Spinal cord (tissue), 10 donors: ENCODE data around the gene SCRT2. TPM values are rescaled to one million over a fixed set of nuclear protein-coding genes. Genes with fewer than 3 reads are reported as not detected.
"Not testable (repeated sequence)": the region's sequence is repeated elsewhere in the genome, so short reads cannot be mapped to it uniquely, and the experiment has no call there.

Source experiments
- DNase-seq, 6 donors: peaks; one replicate each; pipeline versions ENCODE4 v3.0.0 to v3.0.0-alpha.2; 2013 to 2015; ENCODE audit warnings: low spot score in 6 of 6, low read depth in 4 of 6
- H3K27ac ChIP-seq: one replicate; pipeline ENCODE4 v1.5.1; 2013; ENCODE audit warnings: low read depth, low read length, control low read depth
- H3K27me3 ChIP-seq: one replicate; pipeline ENCODE4 v1.6.1; 2013; ENCODE audit warnings: low read length; ENCODE audit not compliant: control insufficient read depth, insufficient read depth
- H3K36me3 ChIP-seq: one replicate; pipeline ENCODE4 v1.6.1; 2013; ENCODE audit warnings: low read length; ENCODE audit not compliant: control insufficient read depth, insufficient read depth
- H3K4me1 ChIP-seq: one replicate; pipeline ENCODE4 v1.6.1; 2013; ENCODE audit warnings: low read length; ENCODE audit not compliant: control insufficient read depth, insufficient read depth
- H3K4me3 ChIP-seq: one replicate; pipeline ENCODE4 v1.5.1; 2013; ENCODE audit warnings: low read depth, low read length, control low read depth
- H3K9me3 ChIP-seq: one replicate; pipeline ENCODE4 v1.6.1; 2013; ENCODE audit warnings: low read length; ENCODE audit not compliant: control insufficient read depth, insufficient read depth
- whole genome bisulfite sequencing: methylation state at CpG from one replicate; pipeline ENCODE4 v1.1.5; 2013; ENCODE audit warnings: missing lambda C conversion rate; ENCODE audit not compliant: insufficient coverage; 5-methylcytosine and 5-hydroxymethylcytosine counted together
- polyA plus RNA-seq, 2 donors: library from polyadenylated mRNA; unstranded; fragments of 120-200 nt; gene quantifications; one replicate each; pipeline ENCODE4 v1.2.1, GENCODE V29; 2013; ENCODE audit not compliant: insufficient read length in 2 of 2
- total RNA-seq, 2 donors: library from RNA; depleted of rRNA in 1 of 2; stranded (reverse); fragments of 120-200 nt in 1 of 2; fragments of >200 nt in 1 of 2; gene quantifications; one replicate each; pipeline versions ENCODE4 v1.2.3 to v1.2.4, GENCODE V29; 2013 to 2014
- donor health status: healthy.

Gene SCRT2
- total and polyA plus RNA-seq, 4 donors: 0.40 to 9.8 (median 4.4) TPM

- Histone ChIP-seq H3K4me1 (peaks cover 26% of the 10 kb centered on the region), H3K27ac (no peak overlapping the region), H3K27me3 (no peaks in the 10 kb centered on the region), H3K36me3 (no peaks in the 10 kb centered on the region), H3K4me3 (no peak overlapping the region), H3K9me3 (no peaks in the 10 kb centered on the region)
- WGBS: 83% methylated on average over 8 of the region's 8 CpGs
- no peak for DNase-seq
Observed at GRCh38 chr20:703426-703825, 27.8 kb upstream of the SCRT2 start.

DNA sequence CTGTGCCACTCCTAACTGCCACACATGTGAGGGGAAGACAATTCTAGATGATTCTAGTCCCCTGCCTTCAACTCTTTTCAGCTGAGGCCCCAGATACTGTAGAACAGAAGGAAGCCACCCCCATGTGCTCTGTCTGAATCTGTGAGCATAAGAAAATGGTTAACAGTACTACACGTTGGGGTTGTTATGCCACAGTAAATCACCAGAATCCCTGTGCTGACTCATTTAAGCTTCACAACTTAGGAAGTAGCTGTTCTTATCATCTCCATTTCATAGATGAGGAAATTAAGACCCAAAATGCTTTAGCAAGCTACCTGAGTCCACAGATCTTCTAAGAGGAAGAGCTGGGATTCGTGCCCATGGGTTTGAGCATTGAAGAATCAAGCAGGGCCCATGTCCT is 27.4 kb upstream of the SCRT2 start:
- 56% methylated on average over 2 of the region's 2 CpGs for WGBS
- H3K4me1 ChIP-seq: peaks cover 25% of the 10 kb centered on the region
- no peak for DNase-seq
- H3K36me3 ChIP-seq: no peaks in the 10 kb centered on the region
- no peak overlapping the region for H3K27ac ChIP-seq
- H3K9me3 ChIP-seq: no peaks in the 10 kb centered on the region
- H3K4me3 ChIP-seq: no peak overlapping the region
- H3K27me3 ChIP-seq: no peaks in the 10 kb centered on the region

GRCh38 chr20:701401-702129 is 26.0 kb upstream of the SCRT2 start:
- peaks cover 15% of the 10 kb centered on the region for H3K4me1 ChIP-seq
- DNase-seq: peak in 1 of 6 donors; percentile 77
- H3K9me3 ChIP-seq: no peaks in the 10 kb centered on the region
- no peaks in the 10 kb centered on the region for H3K27me3 ChIP-seq
- 31% methylated on average over 3 of the region's 6 CpGs for WGBS
- no peak overlapping the region for H3K4me3 ChIP-seq
- H3K27ac ChIP-seq: no peak overlapping the region
- H3K36me3 ChIP-seq: no peaks in the 10 kb centered on the region

- peak in 2 of 6 donors; percentile 76 to 78 for DNase-seq
- Histone ChIP-seq H3K36me3 (no peaks in the 10 kb centered on the region), H3K27ac (no peak overlapping the region), H3K4me3 (no peak overlapping the region), H3K27me3 (no peaks in the 10 kb centered on the region), H3K4me1 (peaks cover 15% of the 10 kb centered on the region), H3K9me3 (no peaks in the 10 kb centered on the region)
- WGBS: 28% methylated on average over 10 of the region's 10 CpGs
Observed at GRCh38 chr20:699811-700338, 24.3 kb upstream of the SCRT2 start.

GRCh38 chr20:699342-699741 is 23.7 kb upstream of the SCRT2 start:
- no peak overlapping the region for H3K4me3 ChIP-seq
- no peak overlapping the region for H3K27ac ChIP-seq
- H3K9me3 ChIP-seq: no peaks in the 10 kb centered on the region
- H3K4me1 ChIP-seq: peaks cover 15% of the 10 kb centered on the region
- H3K27me3 ChIP-seq: no peaks in the 10 kb centered on the region
- no peaks in the 10 kb centered on the region for H3K36me3 ChIP-seq
- no peak for DNase-seq
- 53% methylated on average over 5 of the region's 6 CpGs for WGBS

- 83% methylated on average over 2 of the region's 6 CpGs for WGBS
- no peak overlapping the region for H3K27ac ChIP-seq
Observed at GRCh38 chr20:698276-698675, 22.7 kb upstream of the SCRT2 start.

GRCh38 chr20:697826-698225 is 22.2 kb upstream of the SCRT2 start:
- Histone ChIP-seq H3K36me3 (no peaks in the 10 kb centered on the region), H3K27me3 (no peaks in the 10 kb centered on the region), H3K27ac (no peak overlapping the region), H3K4me1 (peaks cover 15% of the 10 kb centered on the region), H3K9me3 (no peaks in the 10 kb centered on the region), H3K4me3 (no peak overlapping the region)
- whole genome bisulfite sequencing: 84% methylated on average over 6 of the region's 9 CpGs
- DNase-seq: no peak

More at GRCh38 chr20:698276-698675, 22.7 kb upstream of the SCRT2 start:
- Histone ChIP-seq H3K27me3 (no peaks in the 10 kb centered on the region), H3K36me3 (no peaks in the 10 kb centered on the region), H3K4me1 (peaks cover 15% of the 10 kb centered on the region), H3K9me3 (no peaks in the 10 kb centered on the region), H3K4me3 (no peak overlapping the region)
- DNase-seq: peak in 1 of 6 donors; percentile 73

DNA sequence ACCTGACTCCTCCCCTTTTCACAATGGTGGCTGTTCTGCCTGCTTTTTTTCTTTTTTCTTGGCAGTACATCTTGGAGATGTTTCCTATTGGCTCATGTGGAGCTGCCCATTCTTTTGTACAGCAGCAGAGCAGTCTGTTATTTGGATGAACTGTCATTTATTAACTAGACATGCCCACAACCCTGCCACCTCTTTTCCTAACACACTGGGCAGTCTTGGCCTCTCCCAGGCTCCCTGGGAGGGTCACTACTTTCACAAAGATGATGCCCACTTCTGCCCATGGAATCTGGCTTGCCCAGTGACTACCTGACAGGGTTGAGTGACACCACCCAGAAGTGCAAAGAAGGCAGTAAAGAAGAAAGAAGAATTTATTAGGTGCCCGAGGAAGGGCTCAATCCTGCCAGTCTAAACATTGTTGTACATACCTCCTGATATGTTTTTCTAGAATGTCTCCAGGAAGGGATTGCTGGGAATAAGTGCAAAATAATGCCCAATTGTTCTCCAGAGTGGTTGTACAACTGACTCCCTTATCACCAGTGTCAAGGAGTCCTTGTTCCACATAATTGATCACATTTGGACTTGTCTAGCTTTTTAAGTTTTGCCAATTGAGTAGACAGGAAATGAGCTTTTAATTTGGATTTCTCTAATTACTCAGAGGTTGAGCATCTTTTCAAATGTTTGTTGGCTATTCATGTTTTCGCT is 19.7 kb upstream of the SCRT2 start:
- H3K36me3 ChIP-seq: no peaks in the 10 kb centered on the region
- H3K27ac ChIP-seq: no peak overlapping the region
- H3K9me3 ChIP-seq: no peaks in the 10 kb centered on the region
- peaks cover 12% of the 10 kb centered on the region for H3K4me1 ChIP-seq
- no peak overlapping the region for H3K4me3 ChIP-seq
- WGBS: no CpG with 5 or more reads among the region's 2 CpGs
- H3K27me3 ChIP-seq: no peaks in the 10 kb centered on the region
- no peak for DNase-seq

DNA sequence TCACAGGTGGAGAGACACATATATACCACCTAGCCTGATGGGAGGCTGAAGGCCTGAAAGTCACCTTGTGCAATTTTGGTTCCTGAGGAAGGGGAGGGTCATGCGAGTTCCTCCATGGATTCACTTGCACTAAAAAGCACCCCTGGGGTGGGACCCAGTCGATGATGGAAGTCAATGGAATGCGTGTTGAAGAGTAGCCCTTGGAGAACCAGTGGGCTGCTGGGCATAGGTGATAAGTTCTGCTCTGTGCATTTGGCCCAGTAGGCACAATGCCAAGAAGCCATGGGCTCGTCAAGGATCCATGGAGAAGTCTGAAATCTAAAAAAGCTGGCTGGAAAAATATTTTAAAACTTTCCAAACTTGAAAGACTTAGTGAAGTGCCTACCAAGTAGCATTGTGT is 18.9 kb upstream of the SCRT2 start:
- Histone ChIP-seq H3K9me3 (no peaks in the 10 kb centered on the region), H3K27ac (no peak overlapping the region), H3K36me3 (no peaks in the 10 kb centered on the region), H3K27me3 (no peaks in the 10 kb centered on the region), H3K4me1 (peaks cover 4% of the 10 kb centered on the region), H3K4me3 (no peak overlapping the region)
- WGBS: 77% methylated on average over 3 of the region's 4 CpGs
- DNase-seq: no peak

- not testable (repeated sequence) for DNase-seq, H3K27ac ChIP-seq, H3K4me3 ChIP-seq, H3K9me3 ChIP-seq, H3K36me3 ChIP-seq, H3K27me3 ChIP-seq, H3K4me1 ChIP-seq
- 82% methylated on average over 6 of the region's 10 CpGs for WGBS
Observed at GRCh38 chr20:693786-694185, 18.2 kb upstream of the SCRT2 start.
